HCT116 (cell line): ENCODE data around the gene ARHGEF12. TPM values are rescaled to one million over a fixed set of nuclear protein-coding genes. Genes with fewer than 3 reads are reported as not detected.

Experiments
- ATAC-seq: fragments of 200-7000 bp; cut with Tn5 transposase; 2 replicates; pipeline ENCODE4 v1.9.1; 2020; ENCODE audit warnings: mild to moderate bottlenecking, moderate library complexity
- BruUV-seq: library from RNA; stranded (reverse); fragments of 400-500 nt; replicated peaks from 2 replicates; lab custom pipeline; 2021; lab: Mats Ljungman, UMichigan
- CTCF ChIA-PET: fragments of 300-600 bp; sonication (Branson Sonifier 250); formaldehyde crosslinking; loops from one replicate; lab custom pipeline; 2021; ENCODE audit warnings: antibody characterized with exemption; lab: Charles Lee
- POLR2A ChIA-PET: fragments of 300-600, 350-600 bp; sonication (Branson Sonifier 250); formaldehyde crosslinking; loops from one replicate; lab custom pipeline; 2021; ENCODE audit warnings: antibody characterized with exemption; lab: Charles Lee
- RAD21 ChIA-PET, 2 experiments: fragments of 300-600 bp; sonication (Branson Sonifier 250); formaldehyde crosslinking; loops; one replicate each; lab custom pipeline; 2023; ENCODE audit warnings: low total read pairs in 2 of 2; ENCODE audit not compliant: uncharacterized antibody in 2 of 2, unreplicated experiment in 2 of 2, low non-redundant PET in 1 of 2; lab: Charles Lee
- DNase-seq: peaks from one replicate; pipeline ENCODE4 v3.0.0-alpha.2; 2010; ENCODE audit warnings: low read depth, low spot score
- H2AFZ ChIP-seq: fragments of 200-600 bp; shearing (Covaris generic), sonication (generic); 2 replicates; pipeline ENCODE4 v1.6.1; 2017; ENCODE audit warnings: low read depth, mixed run types, mixed read lengths, antibody characterized with exemption, low read length; ENCODE audit not compliant: poor library complexity, severe bottlenecking
- H3K27ac ChIP-seq: 2 replicates; pipeline ENCODE4 v1.5.1; 2012; ENCODE audit warnings: low read depth, low read length
- H3K27me3 ChIP-seq: fragments of 200-600 bp; sonication (generic); 2 replicates; pipeline ENCODE4 v1.6.1; 2016; ENCODE audit warnings: mixed run types, low read length, mixed read lengths; ENCODE audit not compliant: insufficient read depth
- H3K36me3 ChIP-seq, 2 experiments: fragments of 200-500 bp in 1 of 2; fragments of 200-600 bp in 1 of 2; sonication (Bioruptor generic) in 1 of 2; sonication (generic) in 1 of 2; 2 replicates each; pipeline versions ENCODE4 v1.5.1 to v1.6.1; 2014 to 2016; ENCODE audit warnings: low read length in 2 of 2, inconsistent platforms in 1 of 2, mixed read lengths in 1 of 2, mixed run types in 1 of 2; ENCODE audit not compliant: insufficient read depth in 2 of 2, control insufficient read depth in 1 of 2
- H3K4me1 ChIP-seq, 2 experiments: fragments of 200-600 bp in 1 of 2; sonication (generic) in 1 of 2; 2 replicates each; pipeline versions ENCODE4 v1.5.1 to v1.6.1; 2012 to 2017; ENCODE audit warnings: low read length in 2 of 2, inconsistent platforms in 1 of 2, mild to moderate bottlenecking in 1 of 2, mixed read lengths in 1 of 2, mixed run types in 1 of 2, moderate library complexity in 1 of 2; ENCODE audit not compliant: insufficient read depth in 2 of 2, control insufficient read depth in 1 of 2
- H3K4me2 ChIP-seq: fragments of 200-600 bp; sonication (generic); 2 replicates; pipeline ENCODE4 v1.6.1; 2017; ENCODE audit warnings: mixed run types, low read length, mixed read lengths
- H3K4me3 ChIP-seq, 2 experiments: fragments of 200-600 bp in 1 of 2; sonication (generic) in 1 of 2; replicated peaks in 1 of 2; 2 replicates each; pipeline ENCODE4 v1.5.1; 2011 to 2016; ENCODE audit warnings: low read length in 2 of 2, control low read depth in 1 of 2, low read depth in 1 of 2, mild to moderate bottlenecking in 1 of 2, mixed read lengths in 1 of 2, mixed run types in 1 of 2
- H3K79me2 ChIP-seq: fragments of 200-600 bp; sonication (generic); 2 replicates; pipeline ENCODE4 v1.6.1; 2017; ENCODE audit warnings: mild to moderate bottlenecking, mixed run types, low read length, moderate library complexity, mixed read lengths; ENCODE audit not compliant: insufficient read depth
- H3K9ac ChIP-seq: fragments of 200-600 bp; sonication (generic); 2 replicates; pipeline ENCODE4 v1.6.1; 2016; ENCODE audit warnings: low read length, mixed read lengths
- H3K9me2 ChIP-seq: fragments of 200-600 bp; sonication (generic), shearing (Covaris generic); 2 replicates; pipeline ENCODE4 v1.6.1; 2017; ENCODE audit warnings: mixed run types, mild to moderate bottlenecking, moderate library complexity; ENCODE audit not compliant: insufficient read depth
- H3K9me3 ChIP-seq, 2 experiments: fragments of 200-500 bp in 1 of 2; fragments of 200-600 bp in 1 of 2; sonication (Bioruptor generic) in 1 of 2; sonication (generic) in 1 of 2; 2 replicates each; pipeline ENCODE4 v1.6.1; 2014 to 2017; ENCODE audit warnings: low read length in 2 of 2, mixed read lengths in 2 of 2, inconsistent platforms in 1 of 2, low read depth in 1 of 2, mild to moderate bottlenecking in 1 of 2, mixed run types in 1 of 2, moderate library complexity in 1 of 2; ENCODE audit not compliant: control insufficient read depth in 1 of 2, insufficient read depth in 1 of 2
- H4K20me1 ChIP-seq: fragments of 200-600 bp; sonication (generic), shearing (Covaris generic); 2 replicates; pipeline ENCODE4 v1.6.1; 2017; ENCODE audit warnings: mixed run types, mild to moderate bottlenecking, moderate library complexity; ENCODE audit not compliant: insufficient read depth
- CTCF ChIP-seq, 3 experiments: fragments of 200-600 bp in 1 of 3; sonication (generic) in 1 of 3; IDR thresholded peaks in 2 of 3; conservative IDR thresholded peaks in 1 of 3; 2 replicates each; pipeline ENCODE4 v1.5.1; 2012 to 2017; ENCODE audit warnings: low read depth in 2 of 3, low read length in 2 of 3, antibody characterized with exemption in 1 of 3, borderline replicate concordance in 1 of 3, control low read depth in 1 of 3, mild to moderate bottlenecking in 1 of 3, mixed read lengths in 1 of 3, mixed run types in 1 of 3, moderate library complexity in 1 of 3; ENCODE audit not compliant: insufficient read depth in 1 of 3
- EGR1 ChIP-seq: IDR thresholded peaks from 2 replicates; pipeline ENCODE4 v1.6.1; 2012; ENCODE audit warnings: low read depth
- JUND ChIP-seq: IDR thresholded peaks from 2 replicates; pipeline ENCODE4 v1.6.1; 2012
- POLR2A ChIP-seq: IDR thresholded peaks from 2 replicates; pipeline ENCODE4 v1.7.0; 2011; ENCODE audit warnings: borderline replicate concordance; ENCODE audit not compliant: insufficient read depth, insufficient read length; ENCODE audit errors: extremely low read depth
- SIN3A ChIP-seq: IDR thresholded peaks from 2 replicates; pipeline ENCODE4 v1.6.1; 2012; ENCODE audit warnings: low read depth
- ZBTB33 ChIP-seq: IDR thresholded peaks from 2 replicates; pipeline ENCODE4 v1.6.1; 2011; ENCODE audit warnings: mild to moderate bottlenecking, low read length, moderate library complexity; ENCODE audit not compliant: insufficient replicate concordance; ENCODE audit errors: extremely low read depth
- ZNF274 ChIP-seq: fragments of 200-500 bp; sonication (Bioruptor generic); IDR thresholded peaks from 2 replicates; pipeline ENCODE4 v1.6.1; 2014; ENCODE audit warnings: mild to moderate bottlenecking, low read depth, low read length, inconsistent platforms
- intact Hi-C: fragments of 100-400 bp; cut with micrococcal nuclease; formaldehyde crosslinking; loops from 2 replicates; pipeline ENCODE4 v1.10.0; 2022
- total RNA-seq: library from RNA; stranded (reverse); gene quantifications from one replicate; pipeline ENCODE4 v1.2.1, GENCODE V29; 2021; ENCODE audit not compliant: unreplicated experiment

ARHGEF12 gene
- total RNA-seq, 1 experiment from 2014 or later = 81.4 TPM

- no peak for TF ChIP-seq JUND
- TF ChIP-seq POLR2A = no peak
- TF ChIP-seq CTCF (IDR thresholded peaks at IDR 0.05 in 2 of 3, conservative IDR thresholded peaks at IDR 0.05 in 1 of 3; ENCODE audit: borderline replicate concordance in 1 of 3, insufficient read depth in 1 of 3, low read depth in 2 of 3, low read length in 2 of 3) = peak in 2 of 3 experiments; percentile 41 to 62; a peak in 4 of 6 replicates
- no peak for TF ChIP-seq ZBTB33
- no peak for TF ChIP-seq SIN3A
- no peak for TF ChIP-seq ZNF274
- no peak for TF ChIP-seq EGR1
- TF ChIP-seq, all 23 proteins: peak for 1
- ChIA-PET RAD21 (no interaction called here), CTCF (interaction anchor here (0.7 to 1.1 kb wide), 4 partner anchors 21 to 95 kb away, joined by 3 to 4 read pairs (median 4); partner anchors contain the start of gene ARHGEF12), POLR2A (no interaction called here)
- Histone ChIP-seq H2AFZ (no peak overlapping the region), H3K4me2 (peak overlapping the region; percentile 69), H3K9me2 (no peaks in the 10 kb centered on the region), H3K36me3 (peaks cover 0 to 2% of the 10 kb centered on the region in 2 experiments; a peak in 1 of 4 replicates), H3K27me3 (no peaks in the 10 kb centered on the region), H3K79me2 (no peaks in the 10 kb centered on the region), H3K9ac (peak overlapping the region; percentile 29), H3K9me3 (no peaks in the 10 kb centered on the region), H3K4me1 (peaks cover 24 to 35% of the 10 kb centered on the region in 2 experiments), H4K20me1 (no peaks in the 10 kb centered on the region), H3K4me3 (peak overlapping the region; percentile 2 to 18), H3K27ac (peak overlapping the region; percentile 84)
- DNase-seq = peak; percentile 27
- intact Hi-C loops = loop anchor here (2.0 kb wide), 1 partner anchor 95 kb away; the partner anchor contains the start of gene ARHGEF12
- ATAC-seq = peak; percentile 87
- BruUV-seq = no TSS peak
Measured at GRCh38 chr11:120431633-120432032, 95.4 kb downstream of the ARHGEF12 start.
